ENCODE data around the gene INTS14. TPM values are rescaled to one million over a fixed set of nuclear protein-coding genes. Genes with fewer than 3 reads are reported as not detected.
"Not testable (repeated sequence)": the region's sequence is repeated elsewhere in the genome, so short reads cannot be mapped to it uniquely, and the experiment has no call there.

Gene INTS14
- total RNA-seq, 1 donor from 2014 or later: 32.2 TPM

GRCh38 chr15:65579762-65580161, 31.2 kb downstream of the INTS14 start:
- DNase-seq (ENCODE audit: low read depth, low spot score): no peak

GRCh38 chr15:65578904-65579728, 31.8 kb downstream of the INTS14 start:
- no peak for DNase-seq (ENCODE audit: low read depth, low spot score)

DNA sequence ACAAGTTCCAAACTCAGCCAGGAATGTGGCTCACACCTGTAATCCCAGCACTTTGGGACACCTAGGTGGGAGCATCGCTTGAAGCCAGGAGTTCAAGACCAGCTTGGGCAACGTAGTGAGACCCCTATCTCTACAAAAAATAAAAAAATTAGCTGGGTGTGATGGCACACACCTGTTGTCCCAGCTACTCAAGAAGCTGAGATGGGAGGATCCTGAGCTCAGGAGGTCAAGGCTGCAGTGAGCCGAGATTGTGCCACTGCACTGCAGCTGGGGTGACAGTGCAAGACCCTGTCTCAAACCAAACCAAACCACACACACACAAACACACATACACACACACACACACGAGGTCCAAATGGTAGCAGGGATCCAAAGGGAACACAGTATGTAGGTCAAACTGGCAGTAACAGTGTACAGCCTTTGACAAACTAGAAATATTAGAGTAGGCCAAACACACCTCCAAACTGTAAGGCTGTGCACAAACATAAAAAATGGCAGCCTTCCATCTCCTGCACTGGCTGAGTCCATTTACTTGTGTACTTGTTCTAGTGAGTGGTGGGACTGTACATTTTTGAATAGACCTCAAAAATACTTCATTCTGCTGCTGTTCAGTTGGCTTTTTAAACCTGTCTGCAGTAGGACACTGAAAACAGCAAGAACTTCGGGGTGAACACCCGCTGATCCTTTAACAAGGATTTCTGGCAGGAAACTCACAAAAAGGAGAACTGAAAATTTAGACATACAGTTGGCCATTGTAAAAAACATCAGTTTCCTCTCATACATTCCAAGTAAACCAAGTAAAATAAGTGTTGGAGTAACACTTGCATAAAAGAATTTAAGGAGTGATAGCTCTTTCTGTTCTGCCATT, 33.6 kb downstream of the INTS14 start:
- no peak for DNase-seq (ENCODE audit: low read depth, low spot score)

- peak; percentile 10 for DNase-seq (ENCODE audit: low read depth, low spot score)
Observed at GRCh38 chr15:65576664-65577063, 34.3 kb downstream of the INTS14 start.

GRCh38 chr15:65571971-65572370, 39.0 kb downstream of the INTS14 start:
- DNase-seq (ENCODE audit: low read depth, low spot score): no peak

- DNase-seq (ENCODE audit: low read depth, low spot score): no peak
Observed at GRCh38 chr15:65569728-65570127, 41.2 kb downstream of the INTS14 start.

DNA sequence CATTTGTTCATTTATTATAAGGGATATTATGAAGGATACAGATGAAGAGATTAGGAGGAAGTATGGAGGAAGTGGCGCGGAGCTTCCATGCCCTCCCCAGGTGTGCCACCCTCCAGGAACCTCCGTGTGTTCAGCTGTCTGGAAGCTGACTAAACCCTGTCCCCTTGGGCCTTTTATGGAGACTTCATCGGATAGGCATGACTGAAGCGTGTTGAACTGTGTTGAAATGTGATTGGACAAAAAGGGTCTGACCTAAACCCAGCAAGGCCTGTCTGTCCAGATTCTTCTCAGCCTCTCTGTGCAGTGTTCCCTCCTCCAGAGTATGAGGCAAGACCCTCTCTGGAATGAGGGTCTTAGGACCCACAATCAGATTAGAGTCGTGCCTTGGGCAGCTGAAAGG, 49.0 kb downstream of the INTS14 start:
- DNase-seq (ENCODE audit: low read depth, low spot score): no peak

DNA sequence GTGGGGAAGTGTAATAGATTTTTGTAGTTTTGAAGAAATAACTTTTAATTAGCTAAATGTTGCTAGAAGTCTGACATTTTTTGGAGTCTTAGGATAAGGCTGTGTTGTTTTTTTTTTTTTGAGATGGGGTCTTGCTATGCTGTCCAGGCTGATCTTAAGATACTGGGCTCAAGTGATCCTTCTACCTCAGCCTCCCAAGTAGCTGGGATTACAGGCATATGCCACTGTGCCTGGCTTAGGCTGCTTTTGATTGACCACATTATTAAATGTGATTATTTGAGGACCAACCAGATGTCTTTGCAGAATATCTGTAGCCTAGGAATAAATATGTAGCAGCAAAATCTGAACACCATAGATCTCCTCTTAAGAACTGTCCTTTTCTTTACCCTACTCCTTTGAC, 51.0 kb downstream of the INTS14 start:
- DNase-seq (ENCODE audit: low read depth, low spot score): no peak

- no peak for DNase-seq (ENCODE audit: low read depth, low spot score)
Observed at GRCh38 chr15:65558997-65559760, 51.8 kb downstream of the INTS14 start.

GRCh38 chr15:65558336-65558735, 52.6 kb downstream of the INTS14 start:
- DNase-seq (ENCODE audit: low read depth, low spot score): no peak

DNA sequence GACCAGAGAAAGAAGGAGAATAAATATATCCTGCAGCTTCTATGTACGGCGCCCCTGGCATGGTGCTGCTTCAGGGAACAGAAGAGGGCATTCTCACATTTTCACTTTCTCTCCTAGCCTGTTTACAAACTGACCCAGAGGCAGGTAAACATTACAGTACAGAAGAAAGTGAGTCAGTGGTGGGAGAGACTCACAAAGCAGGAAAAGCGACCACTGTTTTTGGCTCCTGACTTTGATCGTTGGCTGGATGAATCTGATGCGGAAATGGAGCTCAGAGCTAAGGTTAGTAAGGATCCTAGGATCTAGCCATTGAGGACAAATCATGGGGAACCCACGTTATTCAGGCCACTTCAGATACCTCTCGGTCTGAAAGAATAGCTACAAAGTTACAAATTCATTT, 54.3 kb downstream of the INTS14 start:
- DNase-seq (ENCODE audit: low read depth, low spot score): no peak

DNA sequence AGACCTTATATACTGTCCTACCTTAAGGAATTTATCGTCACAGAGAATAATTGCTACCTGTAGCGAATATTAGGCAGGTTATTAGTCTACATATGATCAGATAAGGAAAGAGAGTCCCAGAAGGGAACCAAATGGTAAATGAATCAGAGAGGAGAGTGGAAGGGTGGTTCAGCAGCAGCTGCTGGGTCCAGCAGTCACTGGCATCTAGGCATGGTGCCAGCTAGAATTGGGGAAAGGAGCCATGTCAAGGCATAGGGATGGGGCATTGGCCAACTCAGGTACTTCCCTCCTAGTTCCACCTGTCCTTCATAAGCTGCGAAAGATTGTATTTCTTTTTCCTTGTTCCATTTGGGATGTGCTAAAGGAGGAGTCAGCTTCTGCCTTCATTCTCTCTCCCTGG, 57.2 kb downstream of the INTS14 start:
- no peak for DNase-seq (ENCODE audit: low read depth, low spot score)

GRCh38 chr15:65552851-65553250, 58.1 kb downstream of the INTS14 start:
- not testable (repeated sequence) for DNase-seq (ENCODE audit: low read depth, low spot score)

- no peak for DNase-seq (ENCODE audit: low read depth, low spot score)
Observed at GRCh38 chr15:65551183-65551582, 59.7 kb downstream of the INTS14 start.

GRCh38 chr15:65550681-65551098, 60.2 kb downstream of the INTS14 start:
- DNase-seq (ENCODE audit: low read depth, low spot score): no peak

DNA sequence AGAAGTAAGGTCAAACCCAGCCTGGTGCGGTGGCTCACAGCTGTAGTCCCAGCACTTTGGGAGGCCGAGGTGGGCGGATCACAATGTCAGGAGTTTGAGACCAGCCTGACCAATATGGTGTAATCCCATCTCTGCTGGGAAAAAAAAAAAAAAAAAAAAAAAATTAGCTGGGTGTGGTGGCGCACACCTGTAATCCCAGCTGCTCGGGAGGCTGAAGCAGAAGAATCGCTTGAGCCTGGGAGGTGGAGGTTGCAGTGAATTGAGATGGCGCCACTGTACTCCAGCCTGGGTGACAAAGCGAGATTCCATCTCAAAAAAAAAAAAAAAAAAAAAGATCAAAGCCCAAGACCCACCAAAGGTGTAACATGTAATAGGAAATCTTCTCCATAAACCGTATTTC, 61.6 kb downstream of the INTS14 start:
- not testable (repeated sequence) for DNase-seq (ENCODE audit: low read depth, low spot score)

DNA sequence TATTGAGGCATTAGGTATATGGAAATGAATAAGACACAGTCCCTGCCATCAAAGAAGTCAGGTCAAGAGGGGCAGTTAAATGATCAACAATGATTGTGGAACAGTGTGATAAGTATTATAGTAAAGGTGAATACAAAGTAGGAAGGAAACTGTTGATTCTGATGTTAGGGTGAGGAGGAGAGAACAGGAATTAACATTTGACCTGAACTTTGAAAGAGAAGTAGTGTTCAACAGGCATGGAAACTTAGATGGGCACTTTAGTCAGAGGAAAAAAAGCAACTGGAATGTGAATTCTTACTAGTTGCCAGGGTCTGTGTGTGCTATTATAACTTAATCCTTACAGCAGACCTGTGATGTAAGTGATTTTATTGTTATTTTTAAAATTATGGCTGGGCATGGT, 63.1 kb downstream of the INTS14 start:
- DNase-seq (ENCODE audit: low read depth, low spot score): no peak

DNA sequence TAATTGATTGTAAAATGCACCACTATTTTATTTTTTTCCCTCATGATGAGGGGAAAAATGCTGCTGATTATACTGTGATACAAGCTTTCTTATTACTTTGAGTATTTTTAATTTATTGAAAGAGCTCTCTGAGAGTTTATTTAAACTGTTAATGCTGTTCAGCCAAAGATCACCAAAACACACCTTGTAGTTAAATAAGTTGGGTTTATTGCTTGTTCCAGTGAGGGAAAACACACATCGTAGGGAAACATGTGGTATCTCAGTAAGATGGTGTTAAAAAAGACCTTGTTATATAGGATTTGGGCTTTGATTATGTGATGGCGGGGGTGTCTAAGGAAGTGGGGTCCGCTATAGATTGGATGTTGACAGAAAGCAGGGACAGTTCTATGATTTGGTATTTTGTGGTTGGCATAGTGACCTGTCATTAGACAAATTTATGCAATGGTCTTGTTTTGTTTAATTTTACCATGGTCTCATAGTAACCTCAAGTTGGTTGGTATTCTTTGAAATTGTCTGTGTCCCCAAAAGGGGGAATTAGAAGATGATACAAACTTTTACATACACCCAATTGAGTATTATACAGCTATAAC, 69.6 kb downstream of the INTS14 start:
- DNase-seq (ENCODE audit: low read depth, low spot score): no peak

- no peak for DNase-seq (ENCODE audit: low read depth, low spot score)
Observed at GRCh38 chr15:65540314-65540713, 70.6 kb downstream of the INTS14 start.

DNA sequence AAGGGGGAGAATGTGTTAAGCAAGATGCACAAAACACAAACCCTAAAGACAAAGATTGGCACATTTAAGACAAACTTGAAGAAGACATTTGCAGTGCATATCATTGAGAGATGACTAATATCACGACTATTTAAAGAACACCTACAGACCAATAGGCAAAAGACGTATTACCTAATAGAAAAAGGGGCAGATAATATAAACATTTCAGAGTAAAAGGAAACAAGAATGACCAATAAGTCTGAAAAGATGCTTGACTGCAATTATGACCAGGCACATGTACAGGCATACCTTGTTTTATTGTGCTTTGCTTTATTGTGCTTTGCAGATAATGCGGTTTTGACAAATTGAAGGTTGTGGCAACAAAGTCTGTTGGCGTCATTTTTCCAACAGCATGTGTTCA, 75.7 kb downstream of the INTS14 start:
- no peak for DNase-seq (ENCODE audit: low read depth, low spot score)

GRCh38 chr15:65533057-65533756, 77.7 kb downstream of the INTS14 start:
- no peak for DNase-seq (ENCODE audit: low read depth, low spot score)

Data from pulmonary artery endothelial cell (primary cell).